ENCODE measurements around the gene FARSB. TPM values are rescaled to one million over a fixed set of nuclear protein-coding genes. Genes with fewer than 3 reads are reported as not detected.
A peak's percentile ranks its signal among the peaks of the same experiment; 100 is the strongest.

Gene FARSB
- total and polyA plus RNA-seq, 2 donors from 2014 or later = 17.1 to 18.2 TPM

GRCh38 chr2:222582928-222583327, 73.0 kb downstream of the FARSB start:
- no peaks in the 10 kb centered on the region for H3K36me3 ChIP-seq (ENCODE audit: control insufficient read depth in 2 of 3, insufficient read depth in 3 of 3, low read length in 3 of 3)
- H3K9ac ChIP-seq (ENCODE audit: low read length in 3 of 3) = no peak overlapping the region
- no peak overlapping the region for H3K27ac ChIP-seq (ENCODE audit: low read depth in 2 of 2, low read length in 2 of 2)
- intact Hi-C loops (cut with DNase I) = no loop called here
- FAIRE-seq (no peak), DNase-seq (no peak)
- no peaks in the 10 kb centered on the region for H3K27me3 ChIP-seq (ENCODE audit: control insufficient read depth, insufficient read depth, low read length)
- no peak overlapping the region for H3K4me3 ChIP-seq (ENCODE audit: low read length in 3 of 3)
- no peaks in the 10 kb centered on the region for H3K4me1 ChIP-seq (ENCODE audit: control insufficient read depth in 2 of 3, insufficient read depth in 2 of 3, low read depth in 1 of 3, low read length in 3 of 3)
- H3K9me3 ChIP-seq (ENCODE audit: control insufficient read depth in 2 of 3, insufficient read depth in 1 of 3, low read length in 3 of 3) = no peaks in the 10 kb centered on the region
- TF ChIP-seq, protein P1, sequence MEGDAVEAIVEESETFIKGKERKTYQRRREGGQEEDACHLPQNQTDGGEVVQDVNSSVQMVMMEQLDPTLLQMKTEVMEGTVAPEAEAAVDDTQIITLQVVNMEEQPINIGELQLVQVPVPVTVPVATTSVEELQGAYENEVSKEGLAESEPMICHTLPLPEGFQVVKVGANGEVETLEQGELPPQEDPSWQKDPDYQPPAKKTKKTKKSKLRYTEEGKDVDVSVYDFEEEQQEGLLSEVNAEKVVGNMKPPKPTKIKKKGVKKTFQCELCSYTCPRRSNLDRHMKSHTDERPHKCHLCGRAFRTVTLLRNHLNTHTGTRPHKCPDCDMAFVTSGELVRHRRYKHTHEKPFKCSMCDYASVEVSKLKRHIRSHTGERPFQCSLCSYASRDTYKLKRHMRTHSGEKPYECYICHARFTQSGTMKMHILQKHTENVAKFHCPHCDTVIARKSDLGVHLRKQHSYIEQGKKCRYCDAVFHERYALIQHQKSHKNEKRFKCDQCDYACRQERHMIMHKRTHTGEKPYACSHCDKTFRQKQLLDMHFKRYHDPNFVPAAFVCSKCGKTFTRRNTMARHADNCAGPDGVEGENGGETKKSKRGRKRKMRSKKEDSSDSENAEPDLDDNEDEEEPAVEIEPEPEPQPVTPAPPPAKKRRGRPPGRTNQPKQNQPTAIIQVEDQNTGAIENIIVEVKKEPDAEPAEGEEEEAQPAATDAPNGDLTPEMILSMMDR (IDR thresholded peaks at IDR 0.05; ENCODE audit: borderline replicate concordance, extremely low read depth, insufficient read depth) = no peak

GRCh38 chr2:222577341-222577740, 78.6 kb downstream of the FARSB start:
- Histone ChIP-seq H3K36me3 (ENCODE audit: control insufficient read depth in 2 of 3, insufficient read depth in 3 of 3, low read length in 3 of 3) (no peaks in the 10 kb centered on the region), H3K27ac (ENCODE audit: low read depth in 2 of 2, low read length in 2 of 2) (no peak overlapping the region), H3K9ac (ENCODE audit: low read length in 3 of 3) (no peak overlapping the region), H3K4me1 (ENCODE audit: control insufficient read depth in 2 of 3, insufficient read depth in 2 of 3, low read depth in 1 of 3, low read length in 3 of 3) (peaks cover 0 to 3% (median 3%) of the 10 kb centered on the region in 3 donors), H3K27me3 (ENCODE audit: control insufficient read depth, insufficient read depth, low read length) (no peaks in the 10 kb centered on the region), H3K9me3 (ENCODE audit: control insufficient read depth in 2 of 3, insufficient read depth in 1 of 3, low read length in 3 of 3) (no peaks in the 10 kb centered on the region), H3K4me3 (ENCODE audit: low read length in 3 of 3) (no peak overlapping the region)
- TF ChIP-seq, protein P1 (IDR thresholded peaks at IDR 0.05; ENCODE audit: borderline replicate concordance, extremely low read depth, insufficient read depth) = no peak
- intact Hi-C loops (cut with DNase I) = no loop called here
- FAIRE-seq (no peak), DNase-seq (peak in 2 of 5 donors; percentile 22 to 33)

- FAIRE-seq (no peak), DNase-seq (no peak)
- Histone ChIP-seq H3K9ac (ENCODE audit: low read length in 3 of 3) (no peak overlapping the region), H3K27ac (ENCODE audit: low read depth in 2 of 2, low read length in 2 of 2) (no peak overlapping the region), H3K4me3 (ENCODE audit: low read length in 3 of 3) (no peak overlapping the region), H3K4me1 (ENCODE audit: control insufficient read depth in 2 of 3, insufficient read depth in 2 of 3, low read depth in 1 of 3, low read length in 3 of 3) (peaks cover 0 to 5% (median 3%) of the 10 kb centered on the region in 3 donors), H3K9me3 (ENCODE audit: control insufficient read depth in 2 of 3, insufficient read depth in 1 of 3, low read length in 3 of 3) (no peaks in the 10 kb centered on the region), H3K27me3 (ENCODE audit: control insufficient read depth, insufficient read depth, low read length) (no peaks in the 10 kb centered on the region), H3K36me3 (ENCODE audit: control insufficient read depth in 2 of 3, insufficient read depth in 3 of 3, low read length in 3 of 3) (peaks cover 0 to 3% (median 3%) of the 10 kb centered on the region in 3 donors)
- TF ChIP-seq, protein P1 (IDR thresholded peaks at IDR 0.05; ENCODE audit: borderline replicate concordance, extremely low read depth, insufficient read depth) = no peak
- intact Hi-C loops (cut with DNase I) = no loop called here
These were observed 79.5 kb downstream of the FARSB start for GRCh38 chr2:222576171-222577081.

All from kidney (tissue), 14 donors.